Caco-2 (cell line): ENCODE data around the gene GRM1. TPM values are rescaled to one million over a fixed set of nuclear protein-coding genes. Genes with fewer than 3 reads are reported as not detected.

Experiments used
- BruUV-seq: library from RNA; stranded (reverse); fragments of 400-500 nt; replicated peaks from 2 replicates; lab custom pipeline; 2021; lab: Mats Ljungman, UMichigan
- CTCF ChIA-PET: fragments of 300-600 bp; sonication (Branson Sonifier 250); formaldehyde crosslinking; loops from one replicate; lab custom pipeline; 2022; ENCODE audit warnings: antibody characterized with exemption; lab: Charles Lee
- POLR2A ChIA-PET: fragments of 300-600 bp; sonication (Branson Sonifier 250); formaldehyde crosslinking; loops from one replicate; lab custom pipeline; 2022; ENCODE audit warnings: antibody characterized with exemption; lab: Charles Lee
- DNase-seq, 2 experiments: peaks; one replicate each; pipeline versions ENCODE4 v3.0.0 to v3.0.0-alpha.2; 2020 to 2022
- H3K27me3 ChIP-seq: replicated peaks from 2 replicates; pipeline ENCODE4 v1.6.0; 2011; ENCODE audit warnings: low read length; ENCODE audit not compliant: control insufficient read depth, insufficient read depth
- H3K36me3 ChIP-seq: 2 replicates; pipeline ENCODE4 v1.5.1; 2011; ENCODE audit warnings: low read length; ENCODE audit not compliant: control insufficient read depth, insufficient read depth
- H3K4me1 ChIP-seq: fragments of 250-450 bp; sonication (Bioruptor Pico); 2 replicates; pipeline ENCODE4 v1.5.1; 2020; ENCODE audit warnings: mild to moderate bottlenecking
- H3K4me3 ChIP-seq: 2 replicates; pipeline ENCODE4 v1.5.1; 2011; ENCODE audit warnings: low read depth, mild to moderate bottlenecking, control low read depth, low read length
- H3K9me3 ChIP-seq: fragments of 250-450 bp; sonication (Bioruptor Pico); 2 replicates; pipeline ENCODE4 v1.5.1; 2020; ENCODE audit warnings: mild to moderate bottlenecking, moderate library complexity
- H3K27ac Mint-ChIP-seq: one replicate; pipeline ENCODE4 v1.8.0; 2022; ENCODE audit warnings: mixed read lengths; ENCODE audit not compliant: unreplicated experiment
- H3K27me3 Mint-ChIP-seq: one replicate; pipeline ENCODE4 v1.8.0; 2022; ENCODE audit warnings: mixed read lengths; ENCODE audit not compliant: insufficient read depth, unreplicated experiment
- H3K36me3 Mint-ChIP-seq: one replicate; pipeline ENCODE4 v1.8.0; 2022; ENCODE audit warnings: mild to moderate bottlenecking, mixed read lengths; ENCODE audit not compliant: insufficient read depth, unreplicated experiment
- H3K4me1 Mint-ChIP-seq: one replicate; pipeline ENCODE4 v1.8.0; 2022; ENCODE audit warnings: low read depth, mixed read lengths; ENCODE audit not compliant: unreplicated experiment
- H3K4me3 Mint-ChIP-seq: one replicate; pipeline ENCODE4 v1.8.0; 2022; ENCODE audit warnings: mild to moderate bottlenecking, moderate library complexity, mixed read lengths; ENCODE audit not compliant: unreplicated experiment
- H3K9me3 Mint-ChIP-seq: one replicate; pipeline ENCODE4 v1.8.0; 2022; ENCODE audit warnings: mixed read lengths; ENCODE audit not compliant: unreplicated experiment
- intact Hi-C: fragments of 100-400 bp; cut with micrococcal nuclease; formaldehyde crosslinking; loops from one replicate; pipeline ENCODE4 v1.10.0; 2022; ENCODE audit not compliant: unreplicated experiment
- total RNA-seq: library from RNA; stranded (reverse); gene quantifications from 2 replicates; pipeline ENCODE4 v1.2.3, GENCODE V29; 2022
- TF ChIP-seq, protein P1 (sequence below), 2 experiments: fragments of 200-600 bp in 1 of 2; IDR thresholded peaks; 1 replicate in 1 of 2; 2 replicates in 1 of 2; pipeline versions ENCODE4 v1.5.1 to v1.8.0; 2011 to 2022; ENCODE audit warnings: antibody characterized with exemption in 1 of 2, control low read depth in 1 of 2, inconsistent platforms in 1 of 2, low read depth in 1 of 2, low read length in 1 of 2, mild to moderate bottlenecking in 1 of 2, moderate library complexity in 1 of 2; ENCODE audit not compliant: insufficient read depth in 1 of 2, severe bottlenecking in 1 of 2, unreplicated experiment in 1 of 2

GRM1 gene
- total RNA-seq, 1 experiment from 2014 or later, result not detected

DNA sequence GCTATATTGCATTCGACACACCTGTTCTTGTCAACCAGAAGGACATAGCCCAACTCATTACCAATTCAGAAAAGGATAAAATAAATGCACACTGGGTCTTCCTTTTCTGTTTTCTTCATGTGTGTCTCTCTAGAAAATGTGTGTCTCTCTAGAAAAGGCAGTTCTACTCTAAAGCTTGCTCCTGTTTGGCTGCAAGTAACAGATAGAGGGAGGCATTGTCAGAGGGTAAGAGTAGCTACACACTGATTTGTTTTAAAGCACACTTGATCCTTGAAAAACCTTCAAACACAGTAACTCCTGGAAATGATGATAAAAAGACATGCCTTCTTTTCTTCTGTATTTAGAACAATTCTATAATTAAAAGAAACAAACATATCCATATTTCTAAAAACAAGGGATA, 21.3 kb downstream of the GRM1 start:
- Histone ChIP-seq H3K36me3 (no peaks in the 10 kb centered on the region), H3K9me3 (no peaks in the 10 kb centered on the region), H3K27me3 (no peaks in the 10 kb centered on the region; the same call in 1 of the 2 replicates), H3K4me3 (no peak overlapping the region), H3K4me1 (no peaks in the 10 kb centered on the region)
- ChIA-PET CTCF (no interaction called here), POLR2A (no interaction called here)
- Mint-ChIP-seq H3K36me3 (no peaks in the 10 kb centered on the region), H3K27ac (no peak overlapping the region), H3K9me3 (no peaks in the 10 kb centered on the region), H3K27me3 (peaks cover 14% of the 10 kb centered on the region), H3K4me1 (no peaks in the 10 kb centered on the region), H3K4me3 (no peak overlapping the region)
- DNase-seq, result no peak
- TF ChIP-seq, protein P1, sequence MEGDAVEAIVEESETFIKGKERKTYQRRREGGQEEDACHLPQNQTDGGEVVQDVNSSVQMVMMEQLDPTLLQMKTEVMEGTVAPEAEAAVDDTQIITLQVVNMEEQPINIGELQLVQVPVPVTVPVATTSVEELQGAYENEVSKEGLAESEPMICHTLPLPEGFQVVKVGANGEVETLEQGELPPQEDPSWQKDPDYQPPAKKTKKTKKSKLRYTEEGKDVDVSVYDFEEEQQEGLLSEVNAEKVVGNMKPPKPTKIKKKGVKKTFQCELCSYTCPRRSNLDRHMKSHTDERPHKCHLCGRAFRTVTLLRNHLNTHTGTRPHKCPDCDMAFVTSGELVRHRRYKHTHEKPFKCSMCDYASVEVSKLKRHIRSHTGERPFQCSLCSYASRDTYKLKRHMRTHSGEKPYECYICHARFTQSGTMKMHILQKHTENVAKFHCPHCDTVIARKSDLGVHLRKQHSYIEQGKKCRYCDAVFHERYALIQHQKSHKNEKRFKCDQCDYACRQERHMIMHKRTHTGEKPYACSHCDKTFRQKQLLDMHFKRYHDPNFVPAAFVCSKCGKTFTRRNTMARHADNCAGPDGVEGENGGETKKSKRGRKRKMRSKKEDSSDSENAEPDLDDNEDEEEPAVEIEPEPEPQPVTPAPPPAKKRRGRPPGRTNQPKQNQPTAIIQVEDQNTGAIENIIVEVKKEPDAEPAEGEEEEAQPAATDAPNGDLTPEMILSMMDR (IDR thresholded peaks at IDR 0.05; ENCODE audit: insufficient read depth in 1 of 2, low read depth in 1 of 2, low read length in 1 of 2, severe bottlenecking in 1 of 2, unreplicated experiment in 1 of 2), result no peak
- BruUV-seq, result no TSS peak
- intact Hi-C loops, result no loop called here

DNA sequence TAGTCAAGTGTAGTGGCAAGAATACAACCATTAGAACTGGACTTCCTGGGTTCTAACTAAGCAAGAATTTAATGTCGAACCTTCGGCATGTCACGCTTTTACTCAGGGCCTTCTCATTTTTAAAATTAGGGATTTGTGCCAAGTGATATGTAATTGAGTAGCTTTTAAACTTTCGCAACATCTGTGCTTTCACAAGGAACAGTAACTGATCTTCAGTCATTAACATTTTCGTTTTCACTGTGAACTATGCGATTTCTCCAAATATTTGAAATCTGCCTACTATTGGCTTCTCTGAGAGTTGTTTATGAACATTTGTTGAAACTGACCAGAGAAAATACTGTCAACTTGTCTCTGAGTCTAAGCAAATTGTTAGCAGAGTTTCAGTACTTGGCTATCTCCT, 27.6 kb downstream of the GRM1 start:
- Mint-ChIP-seq H3K4me1 (no peaks in the 10 kb centered on the region), H3K27me3 (peaks cover 7% of the 10 kb centered on the region), H3K27ac (no peak overlapping the region), H3K36me3 (no peaks in the 10 kb centered on the region), H3K9me3 (no peaks in the 10 kb centered on the region), H3K4me3 (no peak overlapping the region)
- ChIA-PET CTCF (no interaction called here), POLR2A (no interaction called here)
- H3K27me3 ChIP-seq, result no peaks in the 10 kb centered on the region
- no peak overlapping the region for H3K4me3 ChIP-seq
- intact Hi-C loops, result no loop called here
- H3K36me3 ChIP-seq, result no peaks in the 10 kb centered on the region
- TF ChIP-seq, protein P1 (IDR thresholded peaks at IDR 0.05; ENCODE audit: insufficient read depth in 1 of 2, low read depth in 1 of 2, low read length in 1 of 2, severe bottlenecking in 1 of 2, unreplicated experiment in 1 of 2), result no peak
- H3K4me1 ChIP-seq, result no peaks in the 10 kb centered on the region
- DNase-seq, result no peak
- no peaks in the 10 kb centered on the region for H3K9me3 ChIP-seq
- no TSS peak for BruUV-seq

DNA sequence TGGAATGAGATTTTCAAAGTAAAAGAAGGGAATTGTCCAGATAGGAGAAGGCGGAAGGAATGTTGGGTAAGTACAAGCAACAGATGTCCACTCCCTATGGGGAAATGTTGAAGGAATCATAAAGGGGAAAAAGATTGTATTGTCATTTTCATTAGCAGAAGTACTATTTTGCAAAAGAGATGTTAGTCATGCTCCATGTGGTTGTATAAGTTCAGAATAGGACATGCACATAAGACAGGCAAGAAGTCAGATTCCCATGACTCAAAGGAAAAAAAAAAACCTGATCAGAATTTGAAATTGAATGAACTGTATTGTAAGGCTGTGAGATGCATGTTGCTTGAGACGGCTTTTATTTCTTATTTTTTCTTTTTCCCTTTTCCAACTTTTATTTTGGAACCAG, 36.8 kb downstream of the GRM1 start:
- H3K4me3 Mint-ChIP-seq, result no peak overlapping the region
- no peaks in the 10 kb centered on the region for H3K9me3 ChIP-seq
- POLR2A ChIA-PET, result no interaction called here
- H3K4me1 Mint-ChIP-seq, result no peaks in the 10 kb centered on the region
- TF ChIP-seq, protein P1 (IDR thresholded peaks at IDR 0.05; ENCODE audit: insufficient read depth in 1 of 2, low read depth in 1 of 2, low read length in 1 of 2, severe bottlenecking in 1 of 2, unreplicated experiment in 1 of 2), result no peak
- DNase-seq, result no peak
- H3K27ac Mint-ChIP-seq, result no peak overlapping the region
- no peaks in the 10 kb centered on the region for H3K36me3 ChIP-seq
- intact Hi-C loops, result no loop called here
- H3K27me3 Mint-ChIP-seq, result peaks cover 12% of the 10 kb centered on the region
- H3K4me1 ChIP-seq, result no peaks in the 10 kb centered on the region
- CTCF ChIA-PET, result no interaction called here
- no peak overlapping the region for H3K4me3 ChIP-seq
- no peaks in the 10 kb centered on the region for H3K27me3 ChIP-seq
- no peaks in the 10 kb centered on the region for H3K36me3 Mint-ChIP-seq
- BruUV-seq, result no TSS peak
- H3K9me3 Mint-ChIP-seq, result no peaks in the 10 kb centered on the region
